SH-SY5Y (cell line): ENCODE measurements around the gene NIM1K.

Experiments used
- GATA2 ChIP-seq: IDR thresholded peaks from 2 replicates; pipeline ENCODE4 v1.6.1; 2011; ENCODE audit warnings: mild to moderate bottlenecking, low read depth, low read length
- GATA3 ChIP-seq: IDR thresholded peaks from 2 replicates; pipeline ENCODE4 v1.6.1; 2011; ENCODE audit warnings: low read depth, mild to moderate bottlenecking, low read length, moderate library complexity

GRCh38 chr5:43195670-43196265 is 3.7 kb downstream of the NIM1K start:
- no peak for TF ChIP-seq GATA3
- TF ChIP-seq GATA2, result no peak
